GM12878 (cell line): ENCODE data around the gene CYP26C1. TPM values are rescaled to one million over a fixed set of nuclear protein-coding genes. Genes with fewer than 3 reads are reported as not detected.

Experiments
- ATAC-seq: fragments of 200-7000 bp; cut with Tn5 transposase; 3 replicates; pipeline ENCODE4 v1.9.1; 2020; ENCODE audit warnings: mild to moderate bottlenecking, moderate library complexity
- BruUV-seq: library from RNA; stranded (reverse); fragments of 400-500 nt; replicated peaks from 2 replicates; lab custom pipeline; 2021; lab: Mats Ljungman, UMichigan
- CTCF ChIA-PET: fragments of 300-600 bp; sonication (Branson Sonifier 250); formaldehyde crosslinking; extraction: SDS; loops from one replicate; lab custom pipeline; 2021; ENCODE audit warnings: inconsistent platforms; lab: Yijun Ruan, JAX
- POLR2A ChIA-PET: fragments of 350-600 bp; formaldehyde crosslinking; extraction: SDS; loops from one replicate; lab custom pipeline; 2021; ENCODE audit warnings: inconsistent platforms; lab: Charles Lee
- RAD21 ChIA-PET: fragments of 300-600 bp; sonication (Branson Sonifier 250); formaldehyde crosslinking; loops from one replicate; lab custom pipeline; 2023; ENCODE audit warnings: antibody characterized with exemption; ENCODE audit not compliant: unreplicated experiment; lab: Charles Lee
- SMC1A ChIA-PET: fragments of 300-600 bp; sonication (Branson Sonifier 250); formaldehyde crosslinking; loops from one replicate; lab custom pipeline; 2023; ENCODE audit not compliant: unreplicated experiment, uncharacterized antibody; lab: Charles Lee
- DNase-seq: peaks from one replicate; pipeline ENCODE4 v3.0.0-alpha.2; 2011; ENCODE audit warnings: low read depth, low spot score
- FAIRE-seq: peaks from 3 replicates; lab custom pipeline; 2011; peaks lifted over from hg19 to GRCh38; lab: Jason Lieb, UNC
- H2AFZ ChIP-seq: 2 replicates; pipeline ENCODE4 v1.6.0; 2011; ENCODE audit warnings: low read depth, low read length, control low read depth; ENCODE audit not compliant: control insufficient read depth
- H3K27ac ChIP-seq: 2 replicates; pipeline ENCODE4 v1.5.1; 2011; ENCODE audit warnings: control low read depth; ENCODE audit not compliant: control insufficient read depth, insufficient read depth
- H3K27me3 ChIP-seq, 2 experiments: replicated peaks in 1 of 2; 2 replicates each; pipeline versions ENCODE4 v1.6.0 to v1.6.1; 2011; ENCODE audit warnings: low read length in 1 of 2; ENCODE audit not compliant: control insufficient read depth in 2 of 2, insufficient read depth in 2 of 2
- H3K36me3 ChIP-seq, 2 experiments: 2 replicates each; pipeline ENCODE4 v1.5.1; 2011; ENCODE audit warnings: low read length in 1 of 2; ENCODE audit not compliant: control insufficient read depth in 2 of 2, insufficient read depth in 2 of 2
- H3K4me1 ChIP-seq: 2 replicates; pipeline ENCODE4 v1.6.1; 2011; ENCODE audit warnings: mild to moderate bottlenecking, low read length, moderate library complexity, mixed read lengths; ENCODE audit not compliant: control insufficient read depth, insufficient read depth
- H3K4me2 ChIP-seq: 2 replicates; pipeline ENCODE4 v1.6.0; 2011; ENCODE audit warnings: control low read depth; ENCODE audit not compliant: control insufficient read depth, insufficient read depth
- H3K4me3 ChIP-seq: fragments of 200-600 bp; sonication (generic); 2 replicates; pipeline ENCODE4 v1.5.1; 2016
- H3K79me2 ChIP-seq: 2 replicates; pipeline ENCODE4 v1.6.0; 2011; ENCODE audit warnings: low read length; ENCODE audit not compliant: control insufficient read depth, insufficient read depth
- H3K9ac ChIP-seq: 2 replicates; pipeline ENCODE4 v1.8.0; 2011; ENCODE audit warnings: low read length, control low read depth, mixed read lengths; ENCODE audit not compliant: control insufficient read depth, insufficient read depth
- H3K9me3 ChIP-seq: replicated peaks from 3 replicates; pipeline ENCODE4 v1.5.1; 2011; ENCODE audit warnings: mild to moderate bottlenecking, low read length; ENCODE audit not compliant: control insufficient read depth, insufficient read depth
- H4K20me1 ChIP-seq: 2 replicates; pipeline ENCODE4 v1.6.0; 2011; ENCODE audit not compliant: control insufficient read depth, insufficient read depth
- HDAC6 ChIP-seq: fragments of 200-600 bp; sonication (generic); IDR thresholded peaks from one replicate; pipeline ENCODE4 v1.8.0; 2017; ENCODE audit warnings: antibody characterized with exemption; ENCODE audit not compliant: unreplicated experiment
- IRF5 ChIP-seq: fragments of 450-650 bp; IDR thresholded peaks from 2 replicates; pipeline ENCODE4 v1.6.1; 2017; ENCODE audit warnings: borderline replicate concordance
- POLR2AphosphoS2 ChIP-seq: IDR thresholded peaks from 2 replicates; pipeline ENCODE4 v1.6.1; 2011; ENCODE audit warnings: low read depth, mild to moderate bottlenecking, low read length, improper control_type of control experiment, moderate library complexity
- PRDM15 ChIP-seq: fragments of 450-650 bp; formaldehyde crosslinking; IDR thresholded peaks from 2 replicates; pipeline ENCODE4 v1.4.0; 2020; ENCODE audit warnings: mild to moderate bottlenecking, moderate library complexity
- REST ChIP-seq: IDR thresholded peaks from 2 replicates; pipeline ENCODE4 v1.6.1; 2012; ENCODE audit warnings: mild to moderate bottlenecking, low read depth, low read length
- TBL1XR1 ChIP-seq: IDR thresholded peaks from 2 replicates; pipeline ENCODE4 v1.6.1; 2012; ENCODE audit warnings: low read depth, low read length, improper control_type of control experiment
- ZSCAN29 ChIP-seq: fragments of 450-650 bp; IDR thresholded peaks from 2 replicates; pipeline ENCODE4 v1.6.1; 2017; ENCODE audit warnings: mild to moderate bottlenecking, moderate library complexity
- WGBS: methylation state at CpG from one replicate; pipeline ENCODE4 v1.1.6; 2016; ENCODE audit warnings: low lambda C conversion rate; ENCODE audit not compliant: insufficient replicate concordance, insufficient coverage; ENCODE audit errors: missing lambda C conversion rate; 5-methylcytosine and 5-hydroxymethylcytosine counted together
- in situ Hi-C: fragments of 300-500 bp; cut with MboI; formaldehyde crosslinking; loops from 9 replicates; pipeline ENCODE4 v1.14.3; 2018; ENCODE audit warnings: mixed read lengths
- intact Hi-C: fragments of 100-400 bp; cut with micrococcal nuclease; formaldehyde crosslinking; loops from one replicate; pipeline ENCODE4 v1.14.2; 2022; ENCODE audit not compliant: unreplicated experiment
- polyA plus RNA-seq, 11 experiments: library from polyadenylated mRNA; depleted of rRNA in 4 of 11; unstranded in 6 of 11; stranded (reverse) in 5 of 11; fragments of >200 nt; fragmentation: Nextera tagmentation in 4 of 11; fragmentation: Illumina TruSeq in 1 of 11; extraction: Ambion mirVana in 4 of 11; extraction: Trizol in 1 of 11; gene quantifications; 1 replicate in 1 of 11; 2 replicates in 10 of 11; pipeline versions ENCODE4 v1.2.1 to v1.2.3, GENCODE V29; 2011 to 2016; ENCODE audit warnings: inconsistent platforms in 2 of 11, missing spikeins in 2 of 11, low read depth in 1 of 11
- total RNA-seq, 4 experiments: library from RNA; depleted of rRNA in 3 of 4; stranded (reverse); fragments of >200 nt in 3 of 4; fragmentation: Illumina TruSeq in 1 of 4; extraction: Trizol in 1 of 4; gene quantifications; 2 replicates each; pipeline versions ENCODE4 v1.2.1 to v1.2.3, GENCODE V29; 2013 to 2021

The CYP26C1 gene
- total and polyA plus RNA-seq, 10 of the 15 experiments (the other 5 are each of a cell fraction or from before 2014, with no cell fraction given): under 0.01 to 0.08 TPM; not detected in 8

GRCh38 chr10:93095225-93095624 is 34.6 kb downstream of the CYP26C1 start:
- CTCF ChIA-PET: interaction anchor here (0.9 kb wide), 1 partner anchor 15 kb away, joined by 6 read pairs; no protein-coding TSS in a partner anchor
- Histone ChIP-seq H3K4me2 (no peak overlapping the region), H3K36me3 (no peaks in the 10 kb centered on the region), H3K9me3 (no peaks in the 10 kb centered on the region), H3K27ac (no peak overlapping the region), H3K79me2 (no peaks in the 10 kb centered on the region), H3K9ac (no peak overlapping the region), H3K27me3 (no peaks in the 10 kb centered on the region), H2AFZ (no peak overlapping the region), H3K4me3 (no peak overlapping the region), H3K4me1 (no peaks in the 10 kb centered on the region), H4K20me1 (no peaks in the 10 kb centered on the region)
- DNase-seq (no peak), ATAC-seq (no peak), FAIRE-seq (no peak)
- RAD21 ChIA-PET: no interaction called here
- TF ChIP-seq ZSCAN29 (no peak), TBL1XR1 (no peak), POLR2AphosphoS2 (no peak), REST (no peak), PRDM15 (CRISPR knock-in tag) (no peak), IRF5 (no peak), HDAC6 (no peak)
- in situ Hi-C loops: no loop called here
- POLR2A ChIA-PET: no interaction called here
- SMC1A ChIA-PET: interaction anchor here (1.6 kb wide), 1 partner anchor 14 kb away, joined by 3 read pairs; no protein-coding TSS in a partner anchor
- WGBS: 0% methylated on average over 1 of the region's 1 CpG
- no TSS peak for BruUV-seq
- intact Hi-C loops: no loop called here
